ENCODE data around the gene SNX27. TPM values are rescaled to one million over a fixed set of nuclear protein-coding genes. Genes with fewer than 3 reads are reported as not detected.

SNX27 gene
- total RNA-seq, 1 donor from 2014 or later = 39.0 TPM

- no peaks in the 10 kb centered on the region for H3K36me3 Mint-ChIP-seq (ENCODE audit: low read depth)
- no peak for DNase-seq (ENCODE audit: low spot score)
- no peak for TF ChIP-seq CTCF (IDR thresholded peaks at IDR 0.05)
- no peak overlapping the region for H3K27ac Mint-ChIP-seq (ENCODE audit: unreplicated experiment)
- H3K9me3 Mint-ChIP-seq (ENCODE audit: low read depth) = peaks cover 6% of the 10 kb centered on the region
- H3K27me3 Mint-ChIP-seq (ENCODE audit: low read depth) = peaks cover 38% of the 10 kb centered on the region
- H3K4me3 Mint-ChIP-seq (ENCODE audit: unreplicated experiment) = no peak overlapping the region
- H3K4me1 Mint-ChIP-seq (ENCODE audit: low read depth) = no peaks in the 10 kb centered on the region
Measured at GRCh38 chr1:151741516-151741915, 129.7 kb downstream of the SNX27 start.

Other genes starting within 250 kb of the SNX27 start
- 5.7 to 11.1 TPM (median 8.9 TPM) in 3 replicates for gene SELENBP1, start 239.3 kb upstream of the SNX27 start, total RNA-seq
- 229 to 257 TPM (median 236 TPM) in 3 replicates for gene PSMB4, start 212.5 kb upstream of the SNX27 start, total RNA-seq
- gene POGZ, start 152.6 kb upstream of the SNX27 start, total RNA-seq = 61.7 to 79.7 TPM (median 65.0 TPM) in 3 replicates
- 0.95 to 1.2 TPM (median 1.0 TPM) in 3 replicates for gene CGN, start 100.7 kb upstream of the SNX27 start, total RNA-seq
- 15.2 to 33.0 TPM (median 30.5 TPM) in 3 replicates for gene TUFT1, start 71.7 kb upstream of the SNX27 start, total RNA-seq
- gene CELF3, start 104.8 kb downstream of the SNX27 start, total RNA-seq = not detected in 3 replicates
- not detected in 3 replicates for gene RIIAD1, start 109.5 kb downstream of the SNX27 start, total RNA-seq
- 48.3 to 58.2 TPM (median 55.5 TPM) in 3 replicates for gene MRPL9, start 151.4 kb downstream of the SNX27 start, total RNA-seq
- gene TDRKH, start 178.4 kb downstream of the SNX27 start, total RNA-seq = 4.7 to 6.8 TPM (median 6.4 TPM) in 3 replicates
- not detected in 3 replicates for gene LINGO4, start 193.4 kb downstream of the SNX27 start, total RNA-seq
- gene RORC, start 219.8 kb downstream of the SNX27 start, total RNA-seq = not detected in 3 replicates
- not detected in 3 replicates for gene C2CD4D, start 227.8 kb downstream of the SNX27 start, total RNA-seq
- gene THEM5, start 241.7 kb downstream of the SNX27 start, total RNA-seq = not detected in 3 replicates